ELF-1 (cell line): Measurements from ENCODE around the gene TTI1.
"Not testable (repeated sequence)": the region's sequence is repeated elsewhere in the genome, so short reads cannot be mapped to it uniquely, and the experiment has no call there.

Experiments used
- DNase-seq: peaks from one replicate; pipeline ENCODE4 v3.0.0-alpha.2; 2016; ENCODE audit warnings: low read depth, low spot score

Gene TTI1

DNA sequence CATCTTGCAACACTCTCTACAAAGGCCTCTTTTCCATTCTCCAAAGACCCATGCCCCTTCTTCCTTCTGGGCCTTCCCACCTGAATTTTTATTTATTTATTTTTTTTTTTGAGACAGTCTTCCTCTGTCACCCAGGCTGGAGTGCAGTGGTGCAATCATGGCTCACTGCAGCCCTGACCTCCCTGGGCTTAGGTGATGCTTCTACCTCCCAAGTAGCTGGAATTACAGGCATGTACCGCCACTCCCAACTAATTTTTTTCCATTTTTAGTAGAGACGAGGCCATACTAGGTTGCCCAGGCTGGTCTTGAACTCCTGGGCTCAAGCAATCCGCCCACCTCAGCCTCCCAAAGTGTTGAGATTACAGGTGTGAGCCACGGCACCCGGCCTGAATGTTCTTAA lies 23.8 kb downstream of the TTI1 start:
- not testable (repeated sequence) for DNase-seq

DNA sequence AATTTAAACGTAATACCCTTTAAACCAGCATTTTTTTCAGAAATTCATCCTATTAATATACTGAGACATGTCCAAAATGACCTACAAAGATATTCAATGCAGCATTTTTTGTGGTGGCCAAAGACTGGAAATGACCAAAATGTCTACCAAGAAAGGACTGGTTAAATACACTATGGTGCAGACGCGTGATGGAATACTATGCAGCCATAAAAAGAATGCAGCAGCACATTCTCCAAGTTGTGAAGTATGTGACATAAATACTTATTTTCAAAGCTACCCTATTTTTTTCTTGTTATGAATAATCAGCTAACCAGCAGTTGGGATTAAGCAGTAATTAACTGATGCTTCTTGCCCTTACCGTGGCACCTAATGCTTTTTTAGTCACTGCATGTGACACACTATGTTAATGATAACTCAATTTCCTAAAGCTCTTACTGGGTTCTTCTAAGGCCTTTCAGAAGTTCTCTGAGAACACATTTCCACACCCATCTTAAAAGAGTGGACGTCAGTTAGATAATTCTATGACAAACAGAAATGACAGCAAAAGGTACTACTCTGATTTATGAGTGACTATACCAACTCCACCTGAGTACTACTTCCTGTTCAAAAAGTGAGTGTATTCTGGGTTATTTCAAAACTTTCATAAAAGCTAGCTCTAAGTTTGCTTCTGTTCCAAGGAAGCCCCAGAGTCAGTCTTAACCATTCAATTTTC lies 24.9 kb downstream of the TTI1 start:
- no peak for DNase-seq

DNA sequence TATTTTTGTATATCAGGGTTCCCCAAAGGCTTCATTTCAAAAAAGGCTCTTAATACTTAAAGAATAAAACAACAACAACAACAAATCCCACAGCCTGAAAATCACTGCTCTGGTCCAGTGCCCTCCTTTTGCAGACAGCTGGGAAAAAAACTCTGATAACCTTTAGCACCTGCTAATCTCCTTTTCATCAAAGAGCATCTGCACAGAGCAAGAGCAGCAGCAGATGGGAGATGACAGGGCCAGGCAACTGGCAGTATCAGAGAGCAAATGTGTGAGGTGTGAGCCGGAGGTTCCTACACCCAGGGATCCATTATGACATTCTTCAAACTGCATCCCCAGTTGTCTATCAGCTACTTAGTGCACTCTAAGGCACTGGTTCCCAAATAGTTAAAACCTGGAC lies 25.7 kb downstream of the TTI1 start:
- no peak for DNase-seq

DNA sequence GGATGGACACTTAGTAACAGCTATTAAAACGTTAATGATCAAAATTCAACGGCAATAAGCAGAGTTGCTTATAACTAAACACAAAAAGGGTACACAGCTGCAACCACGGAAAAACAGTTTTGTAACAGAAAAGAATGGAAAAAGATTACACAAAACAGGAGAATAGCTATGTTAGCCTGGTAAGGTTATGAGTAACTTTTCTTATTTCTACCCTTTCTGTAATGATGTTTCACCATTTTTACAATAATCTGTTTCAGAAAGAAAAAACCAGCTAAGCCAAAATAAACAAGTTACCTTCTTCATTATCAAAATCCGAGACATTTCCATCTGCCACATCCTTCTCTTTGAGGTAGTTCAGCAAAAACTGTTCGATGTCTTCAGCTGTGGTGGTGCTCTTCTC lies 27.4 kb downstream of the TTI1 start:
- no peak for DNase-seq

DNA sequence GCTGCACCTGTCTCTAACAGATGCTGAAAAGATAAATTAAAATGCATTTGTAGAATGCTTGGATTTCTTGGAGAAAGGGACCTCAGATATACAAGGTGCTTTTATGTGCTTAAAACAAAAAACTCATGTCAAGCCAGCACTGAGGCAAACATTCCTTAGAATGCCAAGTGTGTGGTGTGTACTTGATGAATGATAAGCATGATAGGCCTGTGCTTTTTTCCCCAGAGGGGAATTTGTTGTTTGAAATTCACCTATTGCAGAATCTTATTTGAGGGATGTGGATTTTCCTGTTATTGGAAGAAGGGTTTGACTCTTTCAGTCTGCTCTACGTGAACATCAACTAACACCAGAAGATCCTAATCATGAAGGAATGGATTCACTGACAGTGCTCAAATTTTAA lies 28.8 kb downstream of the TTI1 start:
- no peak for DNase-seq

DNA sequence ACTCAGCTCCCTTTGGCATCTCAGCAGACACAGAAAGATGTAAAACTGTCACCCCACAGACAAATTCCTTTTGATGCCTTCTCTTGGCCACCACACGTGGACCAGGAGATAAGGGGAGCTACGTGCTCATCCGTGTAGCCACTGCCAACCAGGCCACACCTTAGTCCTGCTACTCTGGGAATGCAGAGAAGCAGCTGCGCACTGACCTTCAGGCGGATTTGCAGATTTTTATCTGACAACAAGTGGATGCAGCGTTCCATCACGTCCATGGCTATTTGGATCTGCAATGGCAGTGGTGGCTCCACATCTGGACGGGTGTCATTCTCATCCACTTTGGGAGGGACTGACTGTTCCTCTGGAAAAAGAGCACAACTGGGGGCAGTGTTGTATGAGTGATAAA lies 30.8 kb downstream of the TTI1 start:
- DNase-seq, result no peak

DNA sequence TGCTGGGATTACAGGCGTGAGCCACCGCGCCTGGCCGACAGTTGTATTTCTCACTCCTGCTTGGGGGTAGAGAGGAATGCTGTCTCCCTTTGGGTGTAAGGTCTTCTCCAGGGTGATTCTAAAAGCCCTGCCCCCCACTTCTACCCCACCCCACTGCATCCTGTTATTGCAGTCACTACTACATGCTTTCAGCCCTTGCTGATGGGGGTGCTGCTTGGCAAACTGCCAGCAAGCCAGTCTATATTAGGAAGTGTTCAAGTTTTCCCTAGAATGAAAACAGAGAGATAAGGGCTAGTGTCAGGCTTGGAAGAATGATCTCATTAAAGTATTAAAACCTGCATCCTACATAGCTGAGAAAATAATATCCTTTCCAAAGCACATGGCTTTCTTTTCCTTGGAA lies 31.3 kb downstream of the TTI1 start:
- no peak for DNase-seq

DNA sequence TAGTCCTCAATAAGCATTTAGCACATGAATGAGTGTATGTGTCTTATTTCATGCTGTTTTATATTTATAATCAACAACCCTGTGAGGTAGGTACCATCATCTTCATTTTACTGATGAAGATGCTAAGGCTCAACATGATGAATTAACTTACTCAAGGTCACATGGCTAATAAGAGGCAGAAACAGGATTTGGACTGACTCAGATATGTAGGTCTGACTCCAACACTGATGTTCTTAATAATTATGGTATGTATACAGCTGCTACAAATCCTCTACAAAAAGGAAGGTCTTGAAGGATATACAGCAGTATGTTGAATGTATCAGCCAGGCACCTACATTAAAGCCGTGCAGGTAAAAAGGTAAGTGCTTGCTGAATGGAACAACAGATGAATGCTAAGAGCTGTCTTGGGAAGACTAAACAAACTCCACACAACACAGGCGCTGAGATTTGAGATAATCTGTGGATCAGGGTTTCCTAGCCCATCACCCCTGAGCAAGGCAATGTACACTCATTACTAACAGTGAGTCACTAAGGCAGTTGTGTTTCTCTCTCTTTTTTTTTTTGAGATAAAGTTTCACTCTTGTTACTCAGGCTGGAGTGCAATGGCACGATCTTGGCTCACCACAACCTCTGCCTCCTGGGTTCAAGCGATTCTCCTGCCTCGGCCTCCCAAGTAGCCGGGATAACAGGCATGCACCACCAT lies 31.9 kb downstream of the TTI1 start:
- no peak for DNase-seq

DNA sequence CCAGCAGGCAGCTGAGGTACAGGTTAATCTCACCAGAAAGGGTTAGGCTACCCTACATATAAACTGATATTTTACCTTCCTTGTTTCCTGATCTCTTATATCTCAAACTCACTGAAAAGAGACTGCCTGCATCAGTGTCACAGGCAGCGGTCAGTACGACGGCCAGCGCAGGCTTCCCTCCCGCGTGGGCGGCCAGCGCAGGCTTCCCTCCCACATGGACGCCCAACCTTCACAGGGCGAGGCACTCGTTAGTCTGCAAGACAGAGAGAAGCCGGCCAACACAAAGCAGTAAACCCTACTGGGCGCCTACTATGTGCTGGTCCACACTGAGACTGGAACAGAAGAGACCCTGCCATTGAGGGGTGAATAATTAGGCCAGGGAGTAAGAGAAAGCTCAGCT lies 33.0 kb downstream of the TTI1 start:
- DNase-seq, result no peak

DNA sequence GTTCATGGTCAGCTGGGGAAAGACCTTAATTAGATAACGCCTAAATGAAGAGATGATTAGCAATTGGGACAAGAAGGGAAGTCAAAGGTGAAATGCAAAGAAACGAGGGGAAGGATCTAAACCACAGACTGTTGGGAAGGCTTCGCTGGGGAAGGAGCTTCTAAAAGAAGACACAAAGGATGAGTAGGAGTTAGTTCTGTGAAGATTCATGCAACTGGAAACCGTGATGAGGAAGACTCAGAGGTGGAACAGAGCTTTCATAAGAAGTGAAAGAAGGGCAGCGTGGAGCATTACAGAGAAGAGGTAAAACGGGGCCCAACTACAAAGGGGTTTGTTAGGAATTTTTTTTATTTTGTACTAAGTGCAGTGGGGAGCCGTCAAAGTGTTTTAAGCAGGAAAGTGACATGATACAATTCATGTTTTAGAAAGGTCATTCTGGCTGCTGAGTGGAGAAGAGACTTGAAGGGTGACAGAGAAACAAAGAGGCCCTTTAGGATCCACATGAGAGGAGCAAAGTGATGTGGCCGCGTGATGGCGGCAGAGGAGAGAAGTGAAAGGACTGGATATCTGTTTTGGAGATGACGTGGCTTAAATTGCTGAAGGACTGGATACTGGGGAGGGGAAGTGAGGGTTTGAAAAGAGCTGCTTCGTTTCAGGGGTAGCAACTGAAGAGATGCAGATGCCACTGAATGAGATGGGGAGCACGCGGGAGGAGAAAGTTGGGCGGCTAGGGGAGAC lies 33.6 kb downstream of the TTI1 start:
- DNase-seq, result no peak

DNA sequence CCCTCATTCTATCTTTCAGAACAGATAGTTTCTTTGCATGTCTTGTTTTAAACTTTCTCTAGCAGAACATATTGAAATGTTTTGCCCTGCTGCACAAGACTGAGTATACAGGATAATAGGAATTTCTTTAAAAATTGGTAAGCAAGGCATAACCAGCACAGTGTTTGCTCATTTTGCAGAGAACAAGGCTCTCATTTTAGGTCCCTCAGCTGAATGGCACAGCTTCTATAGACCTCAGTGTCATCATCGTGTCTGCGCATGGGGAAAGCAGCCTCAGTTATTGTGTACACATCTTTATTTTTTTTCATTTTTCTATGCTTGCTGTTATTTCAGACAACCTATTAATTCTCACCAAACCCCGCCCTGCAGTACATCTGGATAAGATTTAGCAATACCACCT lies 35.7 kb downstream of the TTI1 start:
- DNase-seq, result no peak

DNA sequence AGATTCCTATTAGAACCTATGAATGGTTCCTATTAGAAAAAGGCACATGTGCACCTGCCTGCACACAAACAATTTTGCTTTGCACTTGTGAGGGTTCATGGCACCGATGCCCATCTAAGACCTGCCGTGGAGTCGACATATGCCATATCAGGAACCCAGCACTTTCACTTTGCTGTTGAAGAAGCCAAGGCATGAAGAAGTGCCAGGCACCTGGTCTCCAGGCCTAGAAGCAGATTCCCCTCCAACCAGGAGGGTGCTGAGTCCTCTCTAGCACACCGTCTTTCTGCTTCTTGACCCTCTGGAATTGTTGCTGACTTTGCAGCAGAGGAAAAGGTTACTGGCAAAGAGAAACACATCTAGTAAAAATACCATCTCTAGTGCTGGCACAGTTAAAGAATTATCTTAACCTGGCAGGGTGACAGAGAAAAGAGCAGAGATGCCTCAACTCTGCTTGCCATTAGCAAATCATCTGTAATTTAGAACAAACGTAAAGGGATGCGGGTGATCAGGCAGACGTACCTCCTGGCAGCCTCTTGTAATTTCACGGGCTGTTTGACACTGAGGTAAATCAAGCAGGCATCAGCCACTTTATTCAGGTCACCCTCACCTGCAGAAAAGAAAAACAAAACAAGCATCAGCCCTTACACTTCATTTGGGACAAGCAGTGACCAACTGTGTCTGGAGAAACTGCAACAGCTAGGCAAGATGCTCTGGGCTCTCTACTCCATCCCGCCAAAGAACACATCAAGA lies 37.2 kb downstream of the TTI1 start:
- no peak for DNase-seq

DNA sequence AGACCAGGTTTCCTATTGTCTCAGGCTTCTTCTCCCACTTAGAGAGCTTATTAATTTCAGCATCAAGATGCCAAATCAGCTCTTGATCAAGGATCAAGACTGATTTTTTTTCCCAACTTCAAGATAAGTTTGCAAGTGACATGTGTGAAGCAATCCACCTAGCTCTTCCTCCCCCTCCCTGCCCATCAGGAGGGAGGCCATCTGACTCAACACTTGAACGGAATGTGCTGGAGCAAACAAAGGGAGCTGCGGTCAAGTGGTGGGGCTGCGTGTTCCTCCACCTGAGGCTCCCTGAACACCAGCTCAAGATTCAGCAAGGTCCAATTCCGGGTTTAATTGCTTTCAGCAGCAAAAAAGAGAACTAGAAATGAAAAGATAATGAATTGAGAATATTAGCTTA lies 38.7 kb downstream of the TTI1 start:
- no peak for DNase-seq

DNA sequence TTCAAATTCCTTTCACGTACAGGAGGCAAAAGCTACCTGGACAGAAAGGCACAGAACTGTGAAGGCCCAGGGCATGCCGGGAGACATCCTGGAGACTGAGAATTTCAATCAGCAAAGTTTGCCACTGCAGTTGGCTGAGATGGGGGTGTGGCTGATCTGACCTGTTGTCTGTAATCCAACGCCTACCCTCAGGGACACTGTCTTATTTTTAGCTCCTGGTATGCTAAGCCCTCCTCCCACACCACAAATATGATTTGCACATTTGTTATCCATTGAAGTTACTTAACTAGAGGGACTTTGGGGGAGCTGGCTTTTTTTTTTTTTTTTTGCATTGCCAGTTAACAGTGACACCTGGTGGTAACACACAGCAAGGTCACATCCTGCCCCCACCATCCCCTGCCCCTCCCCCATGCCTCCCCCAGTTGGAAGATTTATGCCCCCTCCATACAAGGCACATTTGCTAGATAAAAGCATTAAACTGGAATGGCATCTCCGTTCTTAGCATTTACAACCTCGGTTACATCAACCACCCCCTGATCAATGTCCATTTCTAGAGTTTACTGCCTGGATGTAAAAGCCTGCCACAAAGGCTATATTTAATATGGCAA lies 40.4 kb downstream of the TTI1 start:
- peak; percentile 41 for DNase-seq

DNA sequence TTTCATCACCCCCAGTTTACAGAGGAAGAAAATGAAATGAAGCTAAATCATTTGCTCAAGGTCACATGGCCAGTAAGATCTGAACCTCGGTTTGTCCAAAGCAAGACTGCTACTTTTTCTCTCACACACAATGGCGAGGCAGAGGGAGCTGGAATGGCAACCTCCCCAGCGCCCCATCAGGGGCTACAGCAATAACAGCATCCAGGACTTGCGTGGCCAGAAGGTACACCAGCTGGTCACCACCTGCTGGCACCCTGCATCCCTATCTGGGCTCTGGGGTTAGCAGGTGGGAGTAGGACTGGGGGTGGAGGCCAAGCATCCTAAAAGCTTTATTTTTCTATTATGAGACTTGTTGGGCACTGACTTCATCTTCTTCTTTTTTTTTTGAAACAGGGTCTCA lies 41.3 kb downstream of the TTI1 start:
- no peak for DNase-seq

DNA sequence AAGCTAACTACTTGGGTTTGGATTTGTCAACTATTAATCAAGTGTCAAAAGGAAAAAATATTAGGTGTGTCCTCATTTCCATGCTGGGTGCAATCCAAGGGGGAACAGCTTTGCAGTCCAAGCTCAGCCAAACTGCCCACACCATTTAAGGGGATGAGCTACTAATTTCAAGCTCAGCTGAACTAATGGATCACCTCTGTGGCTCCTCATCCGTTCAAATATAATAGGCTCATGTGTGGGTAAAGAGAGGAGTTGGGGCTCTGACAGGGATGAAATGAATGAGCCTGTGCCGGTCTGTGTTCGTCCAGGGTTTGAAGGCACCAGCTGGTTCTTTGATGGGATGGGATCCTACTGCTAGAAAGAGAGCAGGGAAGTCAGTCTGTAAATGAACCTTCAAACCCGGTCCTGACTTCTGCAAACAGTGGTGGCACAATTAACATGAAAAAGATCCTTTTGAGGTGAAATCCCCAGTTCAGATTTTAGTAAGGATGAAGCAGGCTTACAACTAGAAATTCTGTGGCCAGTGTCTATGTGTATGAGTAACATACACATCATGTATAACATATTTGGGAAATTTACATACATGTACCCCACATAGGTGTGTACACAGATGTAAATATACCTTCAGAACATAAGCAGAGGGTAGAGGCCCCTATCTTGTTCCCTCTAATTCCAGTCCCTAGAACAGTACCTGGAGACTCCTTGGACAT lies 41.9 kb downstream of the TTI1 start:
- DNase-seq, result no peak

DNA sequence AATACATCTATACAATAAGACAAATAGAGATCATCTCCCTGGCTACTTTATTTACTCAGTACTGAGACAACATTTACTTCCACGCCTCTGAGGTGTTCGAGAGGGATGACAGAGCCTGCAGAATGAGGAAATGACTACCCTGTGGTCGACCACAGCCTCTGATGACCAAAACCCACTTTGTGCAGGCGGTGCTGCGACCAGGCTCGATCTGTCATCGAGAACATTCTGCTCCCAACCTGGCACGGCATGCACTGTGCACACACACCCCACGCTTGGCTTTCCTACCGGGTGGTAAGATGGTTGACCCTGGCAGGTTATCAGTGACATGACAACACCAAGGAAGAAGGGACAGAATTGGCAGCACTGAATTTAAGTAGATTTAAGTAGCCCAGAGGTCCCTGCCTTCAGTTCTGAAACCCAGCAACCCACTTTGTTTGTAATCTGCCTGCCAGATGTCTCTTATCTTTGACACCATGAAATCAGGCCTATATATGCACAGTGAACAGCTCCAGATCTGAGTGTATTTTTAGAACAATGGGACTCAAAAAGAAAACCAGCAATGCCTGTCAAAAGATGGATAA lies 42.6 kb downstream of the TTI1 start:
- DNase-seq, result no peak

DNA sequence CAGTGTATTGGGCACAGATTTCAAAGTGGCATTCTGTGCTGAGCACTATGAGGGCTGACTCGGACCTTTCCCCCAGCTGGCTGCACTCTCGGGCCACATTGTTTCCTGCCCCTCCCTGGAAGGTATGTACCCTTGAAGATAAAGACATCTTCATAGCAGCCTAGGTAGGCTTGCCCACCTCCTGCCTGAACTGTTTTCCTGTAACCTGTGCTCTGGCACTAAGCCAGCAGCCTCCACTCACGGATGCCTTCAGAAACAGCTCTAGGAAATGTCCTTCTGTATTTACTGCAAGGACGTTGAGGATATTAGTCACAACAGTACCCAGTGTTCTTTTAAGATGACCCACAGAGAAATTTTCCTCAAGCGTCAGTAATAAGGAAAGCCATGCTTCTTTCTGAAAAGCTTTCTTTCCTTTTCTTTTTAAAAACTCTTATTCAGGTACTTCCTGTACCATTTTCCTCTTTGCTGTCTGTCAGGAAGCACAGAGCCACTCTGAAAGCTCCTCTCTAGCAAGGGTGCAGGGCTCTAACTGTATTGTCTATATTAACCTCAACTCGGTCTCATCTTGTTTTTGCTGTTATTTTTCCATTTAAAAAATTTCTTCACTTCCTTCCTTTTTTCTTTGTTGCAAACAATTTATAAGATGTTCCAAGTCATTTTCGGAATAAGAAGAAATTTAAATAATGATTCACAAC lies 43.5 kb downstream of the TTI1 start:
- DNase-seq, result no peak

DNA sequence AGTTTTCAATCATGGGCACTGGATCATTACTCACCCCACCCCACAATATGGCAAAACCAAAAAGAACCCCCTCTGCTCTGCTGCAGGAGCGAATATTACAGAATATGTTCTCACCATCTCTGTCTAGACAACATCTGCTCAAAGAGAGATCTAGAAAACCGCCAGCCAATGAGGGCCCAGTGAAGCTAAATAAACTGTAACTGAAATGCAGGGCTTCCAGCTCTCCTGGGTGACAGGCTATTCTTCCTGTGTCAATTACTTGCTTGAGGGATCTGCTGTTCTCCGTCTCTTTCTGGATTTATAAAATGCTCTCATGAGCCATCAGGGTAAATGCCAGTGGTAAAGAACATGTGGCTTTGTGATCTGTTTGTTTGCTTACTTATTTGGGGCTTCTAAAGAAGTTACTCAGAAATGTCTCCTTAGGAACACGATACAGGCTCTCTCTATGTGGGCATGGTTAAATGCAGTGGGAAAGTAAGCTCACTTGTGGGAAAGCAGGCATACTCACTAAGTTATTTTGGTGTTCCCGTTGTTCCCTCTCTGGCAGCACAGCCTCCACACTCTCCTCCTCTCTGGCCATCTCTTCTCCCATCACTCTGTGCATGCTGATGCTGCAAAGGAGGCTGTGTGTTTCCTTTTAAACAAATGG lies 44.8 kb downstream of the TTI1 start:
- DNase-seq, result no peak
